ENCODE data around the gene INTS15.

Gene INTS15

GRCh38 chr7:6644728-6645127 lies 54.9 kb downstream of the INTS15 start:
- no peak for DNase-seq

- no peak for DNase-seq
Measured at GRCh38 chr7:6646465-6646864, 56.6 kb downstream of the INTS15 start.

GRCh38 chr7:6647080-6647479 lies 57.3 kb downstream of the INTS15 start:
- no peak for DNase-seq

- no peak for DNase-seq
Measured at GRCh38 chr7:6647541-6647940, 57.7 kb downstream of the INTS15 start.

- no peak for DNase-seq
Measured at GRCh38 chr7:6648066-6648814, 58.4 kb downstream of the INTS15 start.

DNA sequence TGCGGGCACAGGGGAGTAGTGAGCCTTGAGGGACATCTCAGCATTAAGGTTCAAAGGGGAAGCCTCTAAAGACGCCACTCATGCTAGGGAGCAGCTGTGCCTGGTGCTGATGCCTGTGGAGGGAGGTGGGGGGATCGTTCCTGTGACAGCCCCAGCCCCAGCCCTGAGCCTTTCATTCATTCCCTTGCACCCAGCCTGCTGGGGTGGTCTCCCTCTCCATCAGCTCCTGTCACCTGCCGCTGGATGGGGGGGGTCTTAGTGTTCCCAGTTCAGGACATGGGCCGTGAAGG lies 58.9 kb downstream of the INTS15 start:
- DNase-seq, result no peak

GRCh38 chr7:6649241-6649961 lies 59.6 kb downstream of the INTS15 start:
- no peak for DNase-seq

GRCh38 chr7:6650086-6650485 lies 60.3 kb downstream of the INTS15 start:
- no peak for DNase-seq

DNA sequence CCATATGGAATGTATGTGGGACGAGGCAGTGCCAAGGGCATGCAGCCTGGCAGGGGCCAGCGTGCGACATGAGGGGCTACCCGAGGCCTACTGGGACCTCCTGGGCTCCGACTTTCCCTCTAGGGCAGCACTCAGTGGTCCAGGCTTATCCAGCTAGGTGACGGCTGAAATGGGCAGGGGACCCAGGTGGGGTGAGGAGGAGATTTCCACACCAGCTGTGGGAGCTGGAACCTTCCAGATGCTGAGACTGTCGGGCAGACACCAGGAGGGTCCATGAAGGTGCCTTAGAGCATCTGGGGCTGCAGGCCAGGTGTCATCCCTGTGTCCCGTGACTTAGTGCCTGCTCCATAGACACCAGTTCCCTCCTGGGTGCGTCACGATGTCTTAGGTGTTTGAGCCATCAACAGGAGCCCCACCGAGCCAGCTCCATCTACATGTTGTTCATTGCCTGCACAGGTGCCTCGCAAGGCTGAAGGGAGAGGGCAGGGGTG lies 60.7 kb downstream of the INTS15 start:
- DNase-seq, result no peak

DNA sequence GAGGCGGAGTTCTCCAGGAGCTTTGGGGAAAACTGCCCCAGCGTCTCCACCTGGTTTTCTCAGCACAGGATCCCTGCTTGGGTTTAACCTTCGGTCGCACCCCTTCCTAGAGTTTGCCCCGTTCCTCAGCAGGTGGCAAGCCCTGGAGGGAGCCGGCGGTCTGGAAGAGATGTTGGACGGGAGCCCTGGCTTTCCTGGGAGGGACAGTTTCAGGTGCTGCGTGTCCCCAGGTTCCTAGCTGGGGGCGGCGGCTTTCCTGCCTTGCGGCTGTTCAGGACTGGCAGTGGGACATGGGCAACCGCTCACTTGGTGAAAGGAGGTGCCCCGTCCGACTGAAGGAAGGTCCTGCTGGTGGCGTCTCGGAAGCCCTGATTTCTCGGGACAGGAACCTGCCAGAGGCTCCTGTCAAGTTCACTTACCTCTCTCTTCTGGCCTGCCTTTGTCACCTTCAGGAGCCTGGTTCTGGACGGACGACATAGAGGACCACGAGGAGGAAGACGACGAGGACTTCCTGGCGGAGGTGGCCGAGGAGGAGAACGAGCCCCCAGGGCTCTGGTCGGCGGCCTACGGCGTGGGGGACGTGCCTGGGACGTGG lies 62.1 kb downstream of the INTS15 start:
- no peak for DNase-seq

DNA sequence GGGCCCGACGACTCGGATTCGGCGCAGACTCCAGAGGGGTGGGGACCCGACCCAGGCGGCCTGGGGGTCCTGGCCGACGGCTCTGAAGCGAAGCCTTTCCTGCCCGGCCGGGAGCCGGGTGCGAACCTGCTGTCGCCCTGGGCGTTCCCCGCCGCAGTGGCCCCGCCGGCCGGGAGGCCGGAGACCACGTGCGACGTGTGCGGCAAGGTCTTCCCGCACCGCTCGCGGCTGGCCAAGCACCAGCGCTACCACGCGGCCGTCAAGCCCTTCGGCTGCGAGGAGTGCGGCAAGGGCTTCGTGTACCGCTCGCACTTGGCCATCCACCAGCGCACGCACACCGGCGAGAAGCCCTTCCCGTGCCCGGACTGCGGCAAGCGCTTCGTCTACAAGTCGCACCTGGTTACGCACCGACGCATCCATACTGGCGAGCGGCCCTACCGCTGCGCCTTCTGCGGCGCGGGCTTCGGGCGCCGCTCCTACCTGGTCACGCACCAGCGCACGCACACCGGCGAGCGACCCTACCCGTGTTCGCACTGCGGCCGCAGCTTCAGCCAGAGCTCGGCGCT lies 62.7 kb downstream of the INTS15 start:
- no peak for DNase-seq

GRCh38 chr7:6653071-6654003 lies 63.5 kb downstream of the INTS15 start:
- no peak for DNase-seq

DNA sequence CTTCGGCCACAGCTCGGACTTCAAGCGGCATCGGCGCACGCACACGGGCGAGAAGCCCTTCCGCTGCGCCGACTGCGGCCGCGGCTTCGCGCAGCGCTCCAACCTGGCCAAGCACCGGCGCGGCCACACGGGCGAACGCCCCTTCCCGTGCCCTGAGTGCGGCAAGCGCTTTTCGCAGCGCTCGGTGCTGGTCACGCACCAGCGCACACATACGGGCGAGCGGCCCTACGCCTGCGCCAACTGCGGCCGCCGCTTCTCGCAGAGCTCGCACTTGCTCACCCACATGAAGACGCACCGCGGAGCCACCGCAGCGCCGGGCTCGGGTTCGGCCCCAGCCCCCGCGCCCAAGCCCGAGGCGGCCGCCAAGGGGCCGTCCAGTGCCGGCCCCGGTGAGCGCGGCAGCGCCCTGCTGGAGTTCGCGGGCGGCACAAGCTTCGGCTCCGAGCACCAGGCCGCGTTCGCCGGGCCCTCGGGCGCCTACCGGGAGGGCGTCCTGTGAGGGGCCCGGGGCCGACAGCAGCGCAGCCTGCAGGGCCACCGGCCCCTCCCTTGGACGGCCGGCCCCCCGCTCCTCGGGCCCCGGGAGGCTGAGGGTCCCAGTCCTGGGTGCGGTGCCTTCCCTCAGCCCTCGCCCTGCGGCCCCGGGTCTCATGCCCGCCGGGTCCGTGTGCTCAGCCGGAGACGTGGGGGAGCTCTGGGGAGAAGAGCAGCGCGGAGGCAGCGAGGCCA lies 64.5 kb downstream of the INTS15 start:
- no peak for DNase-seq

GRCh38 chr7:6654842-6655610 lies 65.2 kb downstream of the INTS15 start:
- no peak for DNase-seq

DNA sequence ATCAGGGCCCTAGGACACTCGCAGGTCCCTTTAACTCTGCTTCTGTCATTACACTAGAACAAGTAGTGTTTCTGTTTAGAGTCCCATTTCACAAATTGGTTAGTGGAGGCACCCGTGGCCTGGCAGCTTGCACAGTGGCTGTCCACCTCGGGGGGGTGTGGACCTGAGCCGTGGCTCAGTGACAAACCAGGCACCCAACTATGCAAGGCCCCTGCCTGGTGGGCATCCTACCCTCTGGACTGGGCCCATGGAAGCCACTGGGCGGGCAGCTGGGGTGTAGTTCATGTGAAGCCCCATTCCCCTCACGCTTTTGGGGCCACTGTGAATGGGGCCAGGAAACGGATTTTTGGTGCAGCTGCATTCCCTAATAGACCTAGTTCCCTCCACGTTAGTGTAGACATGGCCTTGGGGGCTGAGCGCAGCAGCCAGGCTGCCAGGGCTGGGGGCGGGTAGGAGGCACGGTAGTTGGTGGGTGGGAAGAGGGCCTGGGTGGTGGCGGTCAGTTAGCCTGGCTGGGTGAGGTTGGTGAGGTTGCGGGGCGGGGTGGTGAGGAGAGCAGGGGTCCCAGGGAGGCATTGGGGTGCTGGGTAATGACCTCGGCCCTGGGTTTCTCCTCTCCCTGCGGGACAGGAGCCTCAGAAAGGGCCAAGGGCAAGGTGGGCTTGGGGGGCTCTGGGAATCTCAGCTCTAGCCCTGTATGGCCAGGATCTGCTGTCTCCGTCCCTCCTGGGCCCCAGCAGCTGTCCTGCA lies 66.0 kb downstream of the INTS15 start:
- DNase-seq, result no peak

- no peak for DNase-seq
Measured at GRCh38 chr7:6656413-6656812, 66.6 kb downstream of the INTS15 start.

Data from COR-L47 (cell line).